Measurements from ENCODE around the gene TVP23B.

GRCh38 chr17:18851201-18851600 lies 70.2 kb downstream of the TVP23B start:
- TF ChIP-seq EZH2 (IDR thresholded peaks at IDR 0.05; ENCODE audit: borderline replicate concordance, low read depth, low read length, poor library complexity, severe bottlenecking) (no peak), CTCF (conservative IDR thresholded peaks at IDR 0.05; ENCODE audit: low read depth, low read length) (no peak)

All from A673 (cell line).